HepG2 (cell line): ENCODE measurements around the gene STK4. TPM values are rescaled to one million over a fixed set of nuclear protein-coding genes. Genes with fewer than 3 reads are reported as not detected.

ENCODE experiments used
- ADNP ChIP-seq: sonication (generic); formaldehyde crosslinking; IDR thresholded peaks from 2 replicates; pipeline ENCODE4 v1.4.0; 2020; ENCODE audit warnings: missing genetic modification reagents
- ATF7-NPFF ChIP-seq: sonication (generic); formaldehyde crosslinking; IDR thresholded peaks from 2 replicates; pipeline ENCODE4 v1.8.1; 2023; ENCODE audit warnings: mild to moderate bottlenecking, low read depth, missing genetic modification reagents, moderate library complexity
- BHLHE40 ChIP-seq: IDR thresholded peaks from 2 replicates; pipeline ENCODE4 v1.6.1; 2011; ENCODE audit warnings: low read length, improper control_type of control experiment
- CENPT ChIP-seq: sonication (generic); formaldehyde crosslinking; IDR thresholded peaks from 2 replicates; pipeline ENCODE4 v1.8.0; 2022; ENCODE audit warnings: low read depth, mild to moderate bottlenecking, moderate library complexity, missing genetic modification reagents
- ESRRA ChIP-seq: sonication (generic); formaldehyde crosslinking; IDR thresholded peaks from 2 replicates; pipeline ENCODE4 v1.5.1; 2020; ENCODE audit warnings: mild to moderate bottlenecking, low read depth, missing genetic modification reagents
- GZF1 ChIP-seq: sonication (generic); formaldehyde crosslinking; IDR thresholded peaks from 2 replicates; pipeline ENCODE4 v1.5.1; 2020; ENCODE audit warnings: mild to moderate bottlenecking, missing genetic modification reagents
- HDAC1 ChIP-seq: sonication (generic); formaldehyde crosslinking; IDR thresholded peaks from 2 replicates; pipeline ENCODE4 v1.5.1; 2020; ENCODE audit warnings: mild to moderate bottlenecking, missing genetic modification reagents
- HOXD1 ChIP-seq: sonication (generic); formaldehyde crosslinking; IDR thresholded peaks from 2 replicates; pipeline ENCODE4 v1.5.0; 2020; ENCODE audit warnings: missing genetic modification reagents
- ISX ChIP-seq: sonication (generic); formaldehyde crosslinking; conservative IDR thresholded peaks from 2 replicates; pipeline ENCODE4 v1.5.0; 2020; ENCODE audit warnings: missing genetic modification reagents
- KDM5A ChIP-seq: fragments of 200-600 bp; sonication (generic); IDR thresholded peaks from 2 replicates; pipeline ENCODE4 v1.7.0; 2018; ENCODE audit warnings: antibody characterized with exemption, mild to moderate bottlenecking, low read length, borderline replicate concordance
- KLF11 ChIP-seq: IDR thresholded peaks from 2 replicates; pipeline ENCODE4 v1.6.1; 2016; ENCODE audit warnings: missing compliant biosample characterization
- LCORL ChIP-seq, 2 experiments: fragments of 450-650 bp in 1 of 2; sonication (generic) in 1 of 2; formaldehyde crosslinking in 1 of 2; IDR thresholded peaks; 2 replicates each; pipeline versions ENCODE4 v1.5.0 to v1.6.1; 2017 to 2020; ENCODE audit warnings: antibody characterized with exemption in 1 of 2, missing genetic modification reagents in 1 of 2
- MIER2 ChIP-seq: IDR thresholded peaks from 2 replicates; pipeline ENCODE4 v1.6.1; 2016; ENCODE audit warnings: missing biosample characterization, missing genetic modification reagents
- REXO4 ChIP-seq: sonication (generic); formaldehyde crosslinking; IDR thresholded peaks from 2 replicates; pipeline ENCODE4 v1.8.0; 2022; ENCODE audit warnings: missing genetic modification reagents, mild to moderate bottlenecking, borderline replicate concordance
- TAF15 ChIP-seq: fragments of 200-400 bp; formaldehyde crosslinking; IDR thresholded peaks from one replicate; pipeline ENCODE4 v1.6.1; 2018; ENCODE audit warnings: mild to moderate bottlenecking, low read depth, low read length; ENCODE audit not compliant: poor library complexity, severe bottlenecking
- TOE1 ChIP-seq: sonication (generic); formaldehyde crosslinking; IDR thresholded peaks from 2 replicates; pipeline ENCODE4 v1.4.0; 2020; ENCODE audit warnings: mild to moderate bottlenecking, missing genetic modification reagents
- ZBTB8A ChIP-seq: sonication (generic); formaldehyde crosslinking; IDR thresholded peaks from 2 replicates; pipeline ENCODE4 v1.4.0; 2020; ENCODE audit warnings: mild to moderate bottlenecking, low read depth, missing genetic modification reagents, borderline replicate concordance
- ZFP36L1 ChIP-seq: sonication (generic); formaldehyde crosslinking; IDR thresholded peaks from 2 replicates; pipeline ENCODE4 v1.8.0; 2022; ENCODE audit warnings: mild to moderate bottlenecking, missing genetic modification reagents, moderate library complexity
- ZNF124 ChIP-seq: sonication (generic); formaldehyde crosslinking; IDR thresholded peaks from 2 replicates; pipeline ENCODE4 v1.4.0; 2020; ENCODE audit warnings: missing genetic modification reagents
- ZNF17 ChIP-seq: sonication (generic); formaldehyde crosslinking; IDR thresholded peaks from 2 replicates; pipeline ENCODE4 v1.5.0; 2020; ENCODE audit warnings: mild to moderate bottlenecking, missing genetic modification reagents
- ZNF292 ChIP-seq: sonication (generic); formaldehyde crosslinking; IDR thresholded peaks from 2 replicates; pipeline ENCODE4 v1.8.1; 2022; ENCODE audit warnings: mild to moderate bottlenecking, low read depth, missing genetic modification reagents, borderline replicate concordance
- ZNF446 ChIP-seq: sonication (generic); formaldehyde crosslinking; IDR thresholded peaks from 2 replicates; pipeline ENCODE4 v1.5.0; 2020; ENCODE audit warnings: mild to moderate bottlenecking, missing genetic modification reagents
- ZNF737 ChIP-seq: sonication (generic); formaldehyde crosslinking; IDR thresholded peaks from 2 replicates; pipeline ENCODE4 v1.5.0; 2020; ENCODE audit warnings: missing genetic modification reagents, mild to moderate bottlenecking, borderline replicate concordance
- ZNF790 ChIP-seq: sonication (generic); formaldehyde crosslinking; IDR thresholded peaks from 2 replicates; pipeline ENCODE4 v1.8.0; 2022; ENCODE audit warnings: missing genetic modification reagents, mild to moderate bottlenecking, borderline replicate concordance
- polyA plus RNA-seq, 8 experiments: library from polyadenylated mRNA; depleted of rRNA in 3 of 8; stranded (reverse) in 7 of 8; unstranded in 1 of 8; fragments of >200 nt; fragmentation: Illumina TruSeq in 4 of 8; extraction: Trizol in 4 of 8; gene quantifications; 2 replicates each; pipeline versions ENCODE4 v1.2.1 to v1.2.3, GENCODE V29; 2011 to 2016; ENCODE audit warnings: low read depth in 4 of 8, missing spikeins in 1 of 8, mixed read lengths in 1 of 8; ENCODE audit not compliant: insufficient read depth in 1 of 8
- total RNA-seq, 5 experiments: library from RNA; depleted of rRNA; stranded (reverse); fragments of >200 nt; fragmentation: Illumina TruSeq; extraction: Trizol; gene quantifications; 2 replicates each; pipeline ENCODE4 v1.2.3, GENCODE V29; 2016; ENCODE audit warnings: low read depth in 1 of 5
- TF ChIP-seq, protein P1 (sequence below), 2 experiments: fragments of 450-650 bp in 1 of 2; sonication (generic) in 1 of 2; formaldehyde crosslinking; IDR thresholded peaks; 2 replicates each; pipeline versions ENCODE4 v1.5.0 to v1.8.0; 2020 to 2022; ENCODE audit warnings: mild to moderate bottlenecking in 1 of 2, missing genetic modification reagents in 1 of 2
- TF ChIP-seq, protein P2 (sequence below): sonication (generic); formaldehyde crosslinking; IDR thresholded peaks from 2 replicates; pipeline ENCODE4 v1.8.1; 2023; ENCODE audit warnings: mild to moderate bottlenecking, inconsistent platforms, moderate library complexity, missing genetic modification reagents, borderline replicate concordance

Gene STK4
- total and polyA plus RNA-seq, 2 of the 13 experiments (the other 11 are each of a cell fraction or from before 2014, with no cell fraction given) = 25.6 to 38.3 TPM

DNA sequence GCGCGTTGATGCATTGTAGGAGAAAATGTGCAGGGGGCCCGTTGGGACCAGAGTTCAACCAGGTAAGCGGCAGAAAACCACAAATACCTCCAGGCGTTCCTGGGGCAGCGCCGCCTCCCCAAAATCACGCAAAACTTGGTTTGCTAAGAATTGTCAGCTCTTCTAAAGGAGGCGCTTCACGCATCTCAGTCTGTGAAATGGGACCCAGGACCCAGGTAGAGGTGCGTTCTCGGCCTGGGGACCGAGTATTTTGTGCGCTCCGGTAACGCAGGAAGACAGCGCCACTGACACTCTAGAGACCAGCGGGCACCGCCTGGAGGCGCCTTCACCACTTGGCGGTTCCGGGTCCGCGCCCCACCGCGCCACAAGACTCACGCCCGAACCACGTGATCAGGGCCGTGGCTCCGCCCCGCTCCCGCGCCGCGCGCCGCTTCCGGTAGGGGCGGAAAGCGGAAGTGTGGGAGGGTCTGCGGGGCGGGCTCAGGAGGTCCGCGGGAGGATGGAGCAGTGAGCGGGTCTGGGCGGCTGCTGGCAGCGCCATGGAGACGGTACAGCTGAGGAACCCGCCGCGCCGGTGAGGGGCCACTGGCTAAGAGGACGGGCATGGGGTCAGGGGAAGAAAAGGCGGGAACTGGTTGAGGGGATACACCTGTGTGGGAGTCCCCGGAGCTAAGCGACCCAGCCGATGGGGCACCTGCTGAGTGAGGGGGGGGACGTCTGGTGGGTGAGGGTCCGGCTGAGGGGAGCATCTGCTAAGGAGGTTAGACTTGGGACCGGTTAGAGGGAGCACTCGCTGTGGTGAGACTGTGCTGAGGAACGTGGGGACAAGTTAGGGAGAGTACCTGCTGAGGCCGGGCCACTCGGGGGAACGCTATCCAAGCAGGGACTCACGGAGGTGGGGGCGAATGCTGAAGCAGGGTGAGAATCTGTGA, at the start of gene STK4 (continued):
- TF ChIP-seq KLF11 (CRISPR knock-in tag) (peak; percentile 92; the same call in 1 of the 2 replicates), LCORL (IDR thresholded peaks at IDR 0.05) (no peak), LCORL (CRISPR knock-in tag; IDR thresholded peaks at IDR 0.05) (peak; percentile 96), ZNF446 (CRISPR knock-in tag) (peak; percentile 95), ZNF790 (CRISPR knock-in tag) (peak; percentile 95), ZBTB8A (CRISPR knock-in tag) (0 out of 2 replicates have a peak, but pooled peaks have one; percentile 52), ESRRA (CRISPR knock-in tag) (peak; percentile 84), GZF1 (peak; percentile 77; the same call in 1 of the 2 replicates), ZNF292 (CRISPR knock-in tag) (peak; percentile 71), KDM5A (peak; percentile 86), REXO4 (CRISPR knock-in tag) (peak; percentile 80; the same call in 1 of the 2 replicates), MIER2 (CRISPR knock-in tag) (peak; percentile 84; the same call in 1 of the 2 replicates), ZNF124 (peak; percentile 87), BHLHE40 (peak; percentile 88), HOXD1 (CRISPR knock-in tag) (peak; percentile 95; the same call in 1 of the 2 replicates), CENPT (CRISPR knock-in tag) (0 out of 2 replicates have a peak, but pooled peaks have one; percentile 46), ZNF737 (CRISPR knock-in tag) (no peak), ZNF17 (no peak), TOE1 (CRISPR knock-in tag) (peak; percentile 86; the same call in 1 of the 2 replicates), ADNP (no peak), HDAC1 (CRISPR knock-in tag) (peak; percentile 99), ATF7-NPFF (CRISPR knock-in tag) (peak; percentile 96), ZFP36L1 (CRISPR knock-in tag) (peak; percentile 96), ISX (CRISPR knock-in tag) (no peak), TAF15 (peak; percentile 47)
- TF ChIP-seq, protein P1, sequence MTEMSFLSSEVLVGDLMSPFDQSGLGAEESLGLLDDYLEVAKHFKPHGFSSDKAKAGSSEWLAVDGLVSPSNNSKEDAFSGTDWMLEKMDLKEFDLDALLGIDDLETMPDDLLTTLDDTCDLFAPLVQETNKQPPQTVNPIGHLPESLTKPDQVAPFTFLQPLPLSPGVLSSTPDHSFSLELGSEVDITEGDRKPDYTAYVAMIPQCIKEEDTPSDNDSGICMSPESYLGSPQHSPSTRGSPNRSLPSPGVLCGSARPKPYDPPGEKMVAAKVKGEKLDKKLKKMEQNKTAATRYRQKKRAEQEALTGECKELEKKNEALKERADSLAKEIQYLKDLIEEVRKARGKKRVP (CRISPR knock-in tag; IDR thresholded peaks at IDR 0.05) = peak in 1 of 2 experiments; percentile 74; a peak in 2 of 4 replicates
- TF ChIP-seq, protein P2, sequence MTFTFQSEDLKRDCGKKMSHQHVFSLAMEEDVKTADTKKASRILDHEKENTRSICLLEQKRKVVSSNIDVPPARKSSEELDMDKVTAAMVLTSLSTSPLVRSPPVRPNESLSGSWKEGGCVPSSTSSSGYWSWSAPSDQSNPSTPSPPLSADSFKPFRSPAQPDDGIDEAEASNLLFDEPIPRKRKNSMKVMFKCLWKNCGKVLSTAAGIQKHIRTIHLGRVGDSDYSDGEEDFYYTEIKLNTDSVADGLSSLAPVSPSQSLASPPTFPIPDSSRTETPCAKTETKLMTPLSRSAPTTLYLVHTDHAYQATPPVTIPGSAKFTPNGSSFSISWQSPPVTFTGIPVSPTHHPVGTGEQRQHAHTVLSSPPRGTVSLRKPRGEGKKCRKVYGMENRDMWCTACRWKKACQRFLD (CRISPR knock-in tag) = peak; percentile 79; the same call in 1 of the 2 replicates
